ENCODE results near the gene PUM1.

DNA sequence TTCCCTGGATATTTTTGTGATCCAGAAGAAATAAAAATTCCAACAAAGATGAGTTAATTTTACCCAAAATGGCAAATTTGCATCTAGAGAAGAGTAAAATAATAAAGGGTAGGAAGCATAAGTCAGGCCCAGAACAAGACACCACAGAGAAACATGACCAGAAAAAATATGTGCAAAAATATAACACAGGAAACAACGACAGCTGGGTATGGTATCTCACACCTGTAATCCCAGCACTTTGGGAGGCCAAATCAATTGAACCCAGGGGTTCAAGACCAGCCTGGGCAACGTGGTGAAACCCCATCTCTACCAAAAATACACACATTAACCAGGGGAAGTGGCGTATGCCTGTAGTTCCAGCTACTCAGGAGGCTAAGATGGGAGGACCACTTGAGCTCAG lies 117.2 kb downstream of the PUM1 start:
- TF ChIP-seq POLR2AphosphoS5 (IDR thresholded peaks at IDR 0.05; ENCODE audit: low read depth, low read length) (no peak), REST (IDR thresholded peaks at IDR 0.05; ENCODE audit: insufficient read depth in 1 of 2, low read depth in 2 of 2, low read length in 2 of 2) (no peak), TAF1 (IDR thresholded peaks at IDR 0.05; ENCODE audit: borderline replicate concordance, insufficient read depth, low read length) (no peak), SIN3A (IDR thresholded peaks at IDR 0.05; ENCODE audit: borderline replicate concordance, insufficient read depth, low read length) (no peak), FOXP2 (optimal IDR thresholded peaks at IDR 0.05; ENCODE audit: borderline replicate concordance, extremely low read depth, extremely low read length, insufficient read depth) (no peak)

Measured in PFSK-1 (cell line).